GM18867 (cell line): Measurements from ENCODE around the gene PLET1.
A peak's percentile ranks its signal among the peaks of the same experiment; 100 is the strongest.

Source experiments
- ATAC-seq: cut with Tn5 transposase; IDR thresholded peaks from one replicate; pipeline ENCODE4 v1.9.1; 2021; ENCODE audit warnings: mild to moderate bottlenecking, moderate library complexity; ENCODE audit not compliant: unreplicated experiment

PLET1 gene

GRCh38 chr11:112260490-112260889 is at the start of gene PLET1:
Gene PLET1, minus strand, starts transcription at chr11:112260860. Its CDS starts 271 bp downstream, at chr11:112260589.
- no peak for ATAC-seq

GRCh38 chr11:112310419-112310818 is 49.8 kb upstream of the PLET1 start:
- ATAC-seq = no peak

- ATAC-seq = no peak
These were observed 48.0 kb upstream of the PLET1 start for GRCh38 chr11:112308651-112309050.

GRCh38 chr11:112307616-112308015 is 47.0 kb upstream of the PLET1 start:
- no peak for ATAC-seq

GRCh38 chr11:112306230-112306629 is 45.6 kb upstream of the PLET1 start:
- ATAC-seq = no peak

- no peak for ATAC-seq
These were observed 44.3 kb upstream of the PLET1 start for GRCh38 chr11:112304914-112305313.

GRCh38 chr11:112303616-112304015 is 43.0 kb upstream of the PLET1 start:
- ATAC-seq = no peak

- no peak for ATAC-seq
These were observed 41.7 kb upstream of the PLET1 start for GRCh38 chr11:112302226-112302868.

- no peak for ATAC-seq
These were observed 39.6 kb upstream of the PLET1 start for GRCh38 chr11:112300094-112300786.

GRCh38 chr11:112298535-112298934 is 37.9 kb upstream of the PLET1 start:
- no peak for ATAC-seq

- no peak for ATAC-seq
These were observed 36.7 kb upstream of the PLET1 start for GRCh38 chr11:112297248-112297866.

GRCh38 chr11:112296044-112296443 is 35.4 kb upstream of the PLET1 start:
- ATAC-seq = no peak

- no peak for ATAC-seq
These were observed 34.2 kb upstream of the PLET1 start for GRCh38 chr11:112294688-112295340.

GRCh38 chr11:112293614-112294013 is 33.0 kb upstream of the PLET1 start:
- ATAC-seq = no peak

GRCh38 chr11:112292785-112293407 is 32.2 kb upstream of the PLET1 start:
- ATAC-seq = no peak

- no peak for ATAC-seq
These were observed 31.5 kb upstream of the PLET1 start for GRCh38 chr11:112292188-112292587.

- no peak for ATAC-seq
These were observed 30.5 kb upstream of the PLET1 start for GRCh38 chr11:112291191-112291590.

GRCh38 chr11:112290493-112290850 is 29.8 kb upstream of the PLET1 start:
- no peak for ATAC-seq

GRCh38 chr11:112289588-112290492 is 29.2 kb upstream of the PLET1 start:
- peak; percentile 94 for ATAC-seq

GRCh38 chr11:112288021-112288420 is 27.4 kb upstream of the PLET1 start:
- no peak for ATAC-seq
